ENCODE measurements around the gene LMAN1L.

Gene LMAN1L

DNA sequence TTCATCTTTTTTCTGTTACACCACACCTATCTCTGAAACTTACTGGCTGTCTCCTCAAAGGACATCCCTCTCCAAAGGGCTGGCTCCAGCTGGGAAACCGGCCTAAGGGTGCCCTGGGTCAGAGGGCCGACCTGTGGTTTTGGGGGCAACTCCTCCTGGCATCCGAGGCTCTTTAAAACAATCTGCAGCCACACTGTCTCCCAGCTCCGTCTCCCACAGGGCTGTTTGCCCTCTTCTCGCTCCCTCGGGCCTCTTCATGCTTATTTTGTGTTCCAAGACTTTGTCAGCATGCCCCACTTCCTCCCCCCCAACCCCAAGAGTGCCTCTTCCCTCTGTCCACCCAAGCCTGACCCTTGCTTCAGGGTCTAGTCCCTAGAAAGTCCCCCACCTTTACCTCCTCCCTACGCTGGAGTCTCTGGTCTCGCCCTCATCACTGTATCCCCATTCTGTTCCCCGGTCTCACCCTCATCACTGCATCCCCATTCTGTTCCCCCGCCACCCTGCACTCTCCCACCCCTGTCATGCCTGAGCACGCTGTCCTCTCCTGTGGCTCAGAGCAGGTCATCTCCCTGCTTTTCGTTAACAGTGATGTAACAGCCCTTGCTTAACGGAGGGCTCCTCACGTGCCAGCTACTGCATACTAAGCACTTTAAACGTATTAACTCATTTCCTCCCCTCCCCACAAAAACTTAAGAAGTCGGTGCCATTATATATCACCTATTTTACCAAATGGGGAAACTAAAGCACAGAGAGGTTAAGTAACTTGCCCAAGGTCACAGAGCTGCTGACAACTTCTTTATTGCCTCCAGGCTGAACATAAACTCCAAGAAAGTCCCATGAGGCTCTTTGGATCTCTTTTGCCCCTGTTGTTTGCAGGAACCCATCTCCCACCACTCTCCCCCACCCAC, 31.9 kb upstream of the LMAN1L start:
- peaks cover 27% of the 10 kb centered on the region for H3K79me1 ChIP-seq (ENCODE audit: low read length)
- no peak overlapping the region for H4K5ac ChIP-seq (ENCODE audit: low read length)
- no peaks in the 10 kb centered on the region for H3K36me3 ChIP-seq (ENCODE audit: control insufficient read depth, insufficient read depth, low read length)
- peak overlapping the region; percentile 24 for H3K9ac ChIP-seq (ENCODE audit: low read length)
- no CpG with 5 or more reads among the region's 16 CpGs for WGBS (ENCODE audit: extremely low coverage, insufficient coverage, low lambda C conversion rate)
- no peak overlapping the region for H3K4ac ChIP-seq (ENCODE audit: low read depth, low read length)
- no peak overlapping the region for H4K8ac ChIP-seq (ENCODE audit: low read depth, low read length)
- peak overlapping the region; percentile 14 for H2BK120ac ChIP-seq (ENCODE audit: low read depth, low read length)
- peaks cover 19% of the 10 kb centered on the region for H3K4me1 ChIP-seq (ENCODE audit: control insufficient read depth, low read depth, low read length)
- H3K4me3 ChIP-seq (ENCODE audit: low read length), result no peak overlapping the region
- H3K27ac ChIP-seq (ENCODE audit: low read depth, low read length), result no peak overlapping the region
- peaks cover 25% of the 10 kb centered on the region for H3K79me2 ChIP-seq (ENCODE audit: control insufficient read depth, insufficient read depth, low read length)
- no peak overlapping the region for H2BK15ac ChIP-seq (replicated peaks; ENCODE audit: low read depth)
- peak overlapping the region; percentile 7 for H3K4me2 ChIP-seq (ENCODE audit: low read length)
- H3K23ac ChIP-seq (ENCODE audit: low read length), result no peak overlapping the region
- no peak overlapping the region for H2BK5ac ChIP-seq (ENCODE audit: low read length)
- no peak for DNase-seq
- peak overlapping the region; percentile 7 for H2AK5ac ChIP-seq (ENCODE audit: low read length)
- no peaks in the 10 kb centered on the region for H3K27me3 ChIP-seq (ENCODE audit: insufficient read depth, low read length, poor library complexity)
- peak overlapping the region; percentile 9 for H3K18ac ChIP-seq (ENCODE audit: low read length)
- peak overlapping the region; percentile 36 for H3K56ac ChIP-seq (ENCODE audit: low read length)

DNA sequence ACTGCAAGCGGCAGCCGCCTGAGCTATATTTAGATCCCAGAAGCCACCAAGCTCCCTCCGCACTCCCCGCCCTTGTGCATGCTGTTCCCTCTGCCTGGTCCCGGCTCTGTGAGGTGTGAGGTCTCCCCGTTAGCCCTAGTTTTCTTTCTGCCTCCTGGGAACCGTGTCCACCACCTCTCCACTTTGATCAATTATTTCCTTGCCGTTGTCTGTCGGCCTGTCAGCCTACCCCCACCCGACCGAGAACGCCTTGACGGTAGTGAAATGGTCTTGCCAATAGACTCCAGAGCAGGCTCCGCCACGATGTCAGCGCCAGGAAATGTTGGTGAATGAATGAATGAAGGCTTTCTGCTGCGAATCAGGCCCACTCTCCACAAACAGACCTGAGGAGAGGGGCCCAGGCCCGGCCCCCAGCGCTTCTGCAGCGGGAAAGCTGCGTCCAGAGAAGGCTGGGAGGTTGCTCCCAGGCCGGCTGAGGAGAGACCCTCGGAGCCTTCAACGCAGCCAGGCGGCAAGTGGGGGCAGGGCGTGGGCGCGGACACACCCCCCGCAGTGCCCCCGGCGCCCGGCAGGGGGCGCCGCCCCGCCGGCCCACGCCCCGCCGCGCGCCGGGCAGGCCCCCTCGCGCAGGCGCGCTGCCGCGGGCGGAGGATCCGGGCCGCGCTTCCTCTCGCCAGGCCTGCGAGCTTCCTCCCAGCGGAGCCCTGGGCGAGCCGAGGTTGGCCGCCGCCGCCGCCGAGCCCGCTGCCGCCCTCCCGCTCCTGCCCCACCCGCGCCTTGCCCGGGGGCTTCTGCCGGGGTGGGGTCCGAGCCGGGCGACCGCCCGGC, 31.0 kb upstream of the LMAN1L start, which contains the start of gene CSK:
CSK (plus strand) TSS at position 650 of the 828 bp plus-strand sequence. CDS start 16,218 bp downstream, outside the sequence.
- Histone ChIP-seq H3K27me3 (ENCODE audit: insufficient read depth, low read length, poor library complexity) (no peaks in the 10 kb centered on the region), H2BK120ac (ENCODE audit: low read depth, low read length) (peak within 1 kb of the TSS; percentile 52), H2AK5ac (ENCODE audit: low read length) (no peak within 1 kb of the TSS), H2BK15ac (replicated peaks; ENCODE audit: low read depth) (no peak within 1 kb of the TSS), H3K4me1 (ENCODE audit: control insufficient read depth, low read depth, low read length) (peaks cover 17% of the 10 kb centered on the region), H4K8ac (ENCODE audit: low read depth, low read length) (peak within 1 kb of the TSS; percentile 83), H3K4ac (ENCODE audit: low read depth, low read length) (peak within 1 kb of the TSS; percentile 94), H3K4me2 (ENCODE audit: low read length) (peak within 1 kb of the TSS; percentile 98), H3K9ac (ENCODE audit: low read length) (peak within 1 kb of the TSS; percentile 75), H3K56ac (ENCODE audit: low read length) (peak within 1 kb of the TSS; percentile 95), H3K18ac (ENCODE audit: low read length) (peak within 1 kb of the TSS; percentile 97), H2BK5ac (ENCODE audit: low read length) (no peak within 1 kb of the TSS), H3K4me3 (ENCODE audit: low read length) (peak within 1 kb of the TSS; percentile 89), H3K27ac (ENCODE audit: low read depth, low read length) (peak within 1 kb of the TSS; percentile 85), H3K23ac (ENCODE audit: low read length) (no peak within 1 kb of the TSS), H3K79me1 (ENCODE audit: low read length) (peaks cover 29% of the 10 kb centered on the region), H3K79me2 (ENCODE audit: control insufficient read depth, insufficient read depth, low read length) (peaks cover 28% of the 10 kb centered on the region), H3K36me3 (ENCODE audit: control insufficient read depth, insufficient read depth, low read length) (no peaks in the 10 kb centered on the region), H4K5ac (ENCODE audit: low read length) (no peak within 1 kb of the TSS)
- peak; percentile 69 for DNase-seq
- WGBS (ENCODE audit: extremely low coverage, insufficient coverage, low lambda C conversion rate), result no CpG with 5 or more reads among the region's 74 CpGs

DNA sequence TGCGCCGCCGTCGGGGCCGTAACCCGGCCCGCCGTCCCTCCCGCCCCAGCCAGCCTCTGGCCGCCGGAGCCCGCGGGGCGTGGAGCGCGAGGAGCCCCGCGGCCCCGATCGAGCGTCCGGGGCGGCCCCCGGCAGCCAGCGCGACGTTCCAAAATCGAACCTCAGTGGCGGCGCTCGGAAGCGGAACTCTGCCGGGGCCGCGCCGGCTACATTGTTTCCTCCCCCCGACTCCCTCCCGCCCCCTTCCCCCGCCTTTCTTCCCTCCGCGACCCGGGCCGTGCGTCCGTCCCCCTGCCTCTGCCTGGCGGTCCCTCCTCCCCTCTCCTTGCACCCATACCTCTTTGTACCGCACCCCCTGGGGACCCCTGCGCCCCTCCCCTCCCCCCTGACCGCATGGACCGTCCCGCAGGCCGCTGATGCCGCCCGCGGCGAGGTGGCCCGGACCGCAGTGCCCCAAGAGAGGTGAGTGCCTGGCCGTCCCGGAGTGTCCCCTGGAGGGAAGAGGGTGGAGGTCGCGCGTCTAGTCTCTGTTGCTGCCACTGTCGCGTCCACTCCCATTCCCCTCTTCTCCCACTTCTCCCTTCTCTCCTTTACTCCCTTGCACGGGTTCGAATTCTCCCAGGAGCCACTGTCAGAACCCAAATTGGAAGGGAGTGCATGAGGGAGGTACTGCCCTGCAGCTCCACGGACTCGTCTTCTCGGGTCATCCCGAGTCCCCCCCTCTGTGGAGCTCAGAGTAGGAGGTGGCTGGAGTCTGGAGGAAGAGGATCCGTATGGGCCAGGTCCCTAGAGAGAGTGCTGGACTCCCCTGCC, 30.2 kb upstream of the LMAN1L start:
- Histone ChIP-seq H3K23ac (ENCODE audit: low read length) (no peak overlapping the region), H3K4me1 (ENCODE audit: control insufficient read depth, low read depth, low read length) (peaks cover 13% of the 10 kb centered on the region), H3K4me3 (ENCODE audit: low read length) (peak overlapping the region; percentile 89), H4K8ac (ENCODE audit: low read depth, low read length) (peak overlapping the region; percentile 83), H3K18ac (ENCODE audit: low read length) (peak overlapping the region; percentile 97), H3K9ac (ENCODE audit: low read length) (peak overlapping the region; percentile 75), H3K79me2 (ENCODE audit: control insufficient read depth, insufficient read depth, low read length) (peaks cover 29% of the 10 kb centered on the region), H3K4me2 (ENCODE audit: low read length) (peak overlapping the region; percentile 98), H3K56ac (ENCODE audit: low read length) (peak overlapping the region; percentile 95), H2BK15ac (replicated peaks; ENCODE audit: low read depth) (no peak overlapping the region), H2BK120ac (ENCODE audit: low read depth, low read length) (peak overlapping the region; percentile 52), H3K27me3 (ENCODE audit: insufficient read depth, low read length, poor library complexity) (no peaks in the 10 kb centered on the region), H2BK5ac (ENCODE audit: low read length) (no peak overlapping the region), H2AK5ac (ENCODE audit: low read length) (no peak overlapping the region), H3K4ac (ENCODE audit: low read depth, low read length) (peak overlapping the region; percentile 94), H3K79me1 (ENCODE audit: low read length) (peaks cover 33% of the 10 kb centered on the region), H3K36me3 (ENCODE audit: control insufficient read depth, insufficient read depth, low read length) (no peaks in the 10 kb centered on the region), H4K5ac (ENCODE audit: low read length) (no peak overlapping the region), H3K27ac (ENCODE audit: low read depth, low read length) (peak overlapping the region; percentile 85)
- DNase-seq, result no peak
- no CpG with 5 or more reads among the region's 72 CpGs for WGBS (ENCODE audit: extremely low coverage, insufficient coverage, low lambda C conversion rate)

GRCh38 chr15:74783072-74783807, 29.4 kb upstream of the LMAN1L start:
- H3K23ac ChIP-seq (ENCODE audit: low read length), result peak overlapping the region; percentile 89
- no peak for DNase-seq
- H3K27ac ChIP-seq (ENCODE audit: low read depth, low read length), result no peak overlapping the region
- peak overlapping the region; percentile 82 for H2AK5ac ChIP-seq (ENCODE audit: low read length)
- WGBS (ENCODE audit: extremely low coverage, insufficient coverage, low lambda C conversion rate), result no CpG with 5 or more reads among the region's 13 CpGs
- H3K18ac ChIP-seq (ENCODE audit: low read length), result no peak overlapping the region
- peaks cover 10% of the 10 kb centered on the region for H3K4me1 ChIP-seq (ENCODE audit: control insufficient read depth, low read depth, low read length)
- peaks cover 33% of the 10 kb centered on the region for H3K79me1 ChIP-seq (ENCODE audit: low read length)
- H2BK5ac ChIP-seq (ENCODE audit: low read length), result no peak overlapping the region
- H3K4me3 ChIP-seq (ENCODE audit: low read length), result peak overlapping the region; percentile 89
- H3K27me3 ChIP-seq (ENCODE audit: insufficient read depth, low read length, poor library complexity), result no peaks in the 10 kb centered on the region
- no peak overlapping the region for H3K4ac ChIP-seq (ENCODE audit: low read depth, low read length)
- no peak overlapping the region for H2BK15ac ChIP-seq (replicated peaks; ENCODE audit: low read depth)
- no peak overlapping the region for H4K8ac ChIP-seq (ENCODE audit: low read depth, low read length)
- peak overlapping the region; percentile 95 for H3K56ac ChIP-seq (ENCODE audit: low read length)
- no peak overlapping the region for H2BK120ac ChIP-seq (ENCODE audit: low read depth, low read length)
- H3K36me3 ChIP-seq (ENCODE audit: control insufficient read depth, insufficient read depth, low read length), result no peaks in the 10 kb centered on the region
- H3K4me2 ChIP-seq (ENCODE audit: low read length), result peak overlapping the region; percentile 98
- H3K9ac ChIP-seq (ENCODE audit: low read length), result peak overlapping the region; percentile 75
- no peak overlapping the region for H4K5ac ChIP-seq (ENCODE audit: low read length)
- peaks cover 29% of the 10 kb centered on the region for H3K79me2 ChIP-seq (ENCODE audit: control insufficient read depth, insufficient read depth, low read length)

- H3K79me2 ChIP-seq (ENCODE audit: control insufficient read depth, insufficient read depth, low read length), result peaks cover 29% of the 10 kb centered on the region
- no peak overlapping the region for H4K8ac ChIP-seq (ENCODE audit: low read depth, low read length)
- H3K4me2 ChIP-seq (ENCODE audit: low read length), result peak overlapping the region; percentile 98
- H2BK120ac ChIP-seq (ENCODE audit: low read depth, low read length), result no peak overlapping the region
- H3K18ac ChIP-seq (ENCODE audit: low read length), result no peak overlapping the region
- H2BK5ac ChIP-seq (ENCODE audit: low read length), result no peak overlapping the region
- H3K4me3 ChIP-seq (ENCODE audit: low read length), result no peak overlapping the region
- no peak overlapping the region for H3K4ac ChIP-seq (ENCODE audit: low read depth, low read length)
- H3K79me1 ChIP-seq (ENCODE audit: low read length), result peaks cover 37% of the 10 kb centered on the region
- no peaks in the 10 kb centered on the region for H3K27me3 ChIP-seq (ENCODE audit: insufficient read depth, low read length, poor library complexity)
- peak overlapping the region; percentile 89 for H3K23ac ChIP-seq (ENCODE audit: low read length)
- peaks cover 12% of the 10 kb centered on the region for H3K4me1 ChIP-seq (ENCODE audit: control insufficient read depth, low read depth, low read length)
- peak overlapping the region; percentile 75 for H3K9ac ChIP-seq (ENCODE audit: low read length)
- no peak overlapping the region for H3K27ac ChIP-seq (ENCODE audit: low read depth, low read length)
- no peak for DNase-seq
- H2BK15ac ChIP-seq (replicated peaks; ENCODE audit: low read depth), result no peak overlapping the region
- H4K5ac ChIP-seq (ENCODE audit: low read length), result no peak overlapping the region
- WGBS (ENCODE audit: extremely low coverage, insufficient coverage, low lambda C conversion rate), result no CpG with 5 or more reads among the region's 3 CpGs
- H2AK5ac ChIP-seq (ENCODE audit: low read length), result peak overlapping the region; percentile 82
- no peaks in the 10 kb centered on the region for H3K36me3 ChIP-seq (ENCODE audit: control insufficient read depth, insufficient read depth, low read length)
- H3K56ac ChIP-seq (ENCODE audit: low read length), result peak overlapping the region; percentile 95
Observed at GRCh38 chr15:74783808-74784175, 28.8 kb upstream of the LMAN1L start.
